Ramos (cell line): ENCODE data around the gene RUNX3.

Source experiments
- in situ Hi-C: fragments of 300-500 bp; cut with MboI; formaldehyde crosslinking; loops from one replicate; pipeline ENCODE4 v1.14.3; 2022; ENCODE audit warnings: low sequenced_read_pairs; ENCODE audit not compliant: unreplicated experiment

The RUNX3 gene

GRCh38 chr1:24904731-24905354 lies 25.2 kb downstream of the RUNX3 start:
- in situ Hi-C loops = no loop called here

DNA sequence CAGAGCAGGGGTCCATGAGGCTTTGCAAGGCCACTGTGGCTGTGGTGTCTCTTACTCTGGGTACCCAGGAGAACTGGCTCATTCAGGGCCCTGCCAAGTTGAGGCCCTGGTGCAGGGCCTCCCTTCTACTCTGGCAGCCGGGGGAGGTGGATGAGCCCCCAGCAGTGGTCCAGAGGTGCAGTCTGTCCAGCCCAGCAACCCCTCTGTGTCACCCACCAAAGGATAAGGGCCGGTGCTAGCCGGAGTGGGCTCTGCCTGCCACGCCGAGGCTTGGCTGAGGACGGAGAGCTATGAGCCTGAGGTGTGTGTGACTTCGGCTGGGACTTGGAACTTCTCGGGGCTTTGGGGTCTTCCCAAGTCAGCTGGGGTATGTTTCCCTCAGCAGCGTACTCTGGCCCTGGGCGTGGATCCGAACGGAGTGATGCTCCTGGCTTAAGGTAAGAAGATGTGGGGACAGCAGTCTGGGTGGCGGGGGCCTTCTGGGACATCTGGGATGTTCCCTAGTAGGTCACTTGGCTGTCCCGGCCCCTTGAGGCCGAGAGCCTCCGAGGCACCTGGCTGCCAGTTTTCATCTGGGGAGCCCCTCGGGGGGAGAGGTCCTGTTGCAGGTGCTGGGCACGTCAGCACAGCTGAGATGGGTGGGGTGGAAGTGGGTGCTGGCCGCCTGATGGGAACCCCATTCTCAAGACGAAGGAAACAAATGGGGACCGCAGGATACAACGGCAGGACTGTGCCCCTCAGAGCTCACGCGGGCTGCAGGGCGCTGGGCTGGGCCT lies 25.9 kb downstream of the RUNX3 start:
- in situ Hi-C loops = no loop called here

DNA sequence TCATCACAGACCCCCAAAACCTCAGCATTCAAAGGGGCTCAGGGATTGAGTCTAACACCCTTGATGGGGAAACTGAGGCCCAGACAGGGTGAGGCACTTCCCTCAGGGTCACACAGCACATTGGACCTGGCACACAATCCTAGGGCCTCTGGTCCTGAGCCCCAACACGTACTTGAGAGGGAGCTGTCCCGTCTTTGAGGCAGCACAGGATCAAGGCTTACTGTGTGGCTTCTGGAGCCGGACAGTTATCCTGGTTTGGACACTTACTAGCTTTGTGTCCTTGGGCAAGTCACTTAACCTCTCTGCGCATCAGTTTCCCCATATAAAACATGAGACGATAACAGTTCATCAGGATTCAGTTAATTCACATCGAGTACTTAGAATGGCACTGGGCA lies 26.5 kb downstream of the RUNX3 start:
- in situ Hi-C loops = no loop called here

DNA sequence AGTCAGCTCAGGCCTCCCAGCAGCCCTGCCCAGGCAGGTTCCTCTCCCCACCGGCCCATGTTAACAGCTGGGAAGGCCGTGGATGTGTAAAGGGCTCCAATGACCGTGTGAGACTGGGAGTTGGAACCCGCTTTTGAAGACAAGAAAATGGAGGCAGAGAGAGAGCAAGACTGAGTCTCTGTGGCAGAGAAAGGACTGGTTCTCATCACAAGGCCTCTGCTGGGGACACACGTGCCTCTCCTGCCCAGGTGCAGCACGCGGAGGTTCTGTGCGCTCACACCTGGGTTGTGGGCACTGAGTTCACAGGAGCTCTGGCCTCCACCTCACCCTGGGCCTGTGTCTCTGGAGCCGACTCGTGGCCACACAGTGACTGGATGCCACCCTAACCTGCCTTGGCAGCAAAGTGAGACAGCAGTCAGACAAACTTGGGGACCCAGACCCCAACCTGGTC lies 27.0 kb downstream of the RUNX3 start:
- in situ Hi-C loops = no loop called here

DNA sequence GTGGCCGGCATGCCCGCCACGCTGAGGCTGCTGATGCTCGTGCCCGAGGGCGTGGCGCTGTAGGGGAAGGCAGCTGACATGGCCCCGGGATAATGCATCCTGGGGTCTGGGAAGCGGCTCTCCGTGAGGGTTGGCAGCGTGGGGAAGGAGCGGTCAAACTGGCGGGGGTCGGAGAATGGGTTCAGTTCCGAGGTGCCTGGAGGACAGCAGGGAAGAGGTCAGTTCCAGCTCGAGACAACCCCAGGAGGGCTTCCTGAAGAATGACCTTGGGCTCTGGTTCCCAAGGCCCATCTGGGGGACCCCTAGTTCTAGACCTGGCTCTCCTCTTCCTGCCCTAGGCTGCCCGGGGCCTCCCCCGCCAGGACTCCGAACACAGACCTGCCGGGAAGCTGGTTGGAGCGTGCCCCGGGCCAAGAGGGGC lies 27.6 kb downstream of the RUNX3 start:
- in situ Hi-C loops = no loop called here

GRCh38 chr1:24901791-24902470 lies 28.1 kb downstream of the RUNX3 start:
- in situ Hi-C loops = no loop called here

DNA sequence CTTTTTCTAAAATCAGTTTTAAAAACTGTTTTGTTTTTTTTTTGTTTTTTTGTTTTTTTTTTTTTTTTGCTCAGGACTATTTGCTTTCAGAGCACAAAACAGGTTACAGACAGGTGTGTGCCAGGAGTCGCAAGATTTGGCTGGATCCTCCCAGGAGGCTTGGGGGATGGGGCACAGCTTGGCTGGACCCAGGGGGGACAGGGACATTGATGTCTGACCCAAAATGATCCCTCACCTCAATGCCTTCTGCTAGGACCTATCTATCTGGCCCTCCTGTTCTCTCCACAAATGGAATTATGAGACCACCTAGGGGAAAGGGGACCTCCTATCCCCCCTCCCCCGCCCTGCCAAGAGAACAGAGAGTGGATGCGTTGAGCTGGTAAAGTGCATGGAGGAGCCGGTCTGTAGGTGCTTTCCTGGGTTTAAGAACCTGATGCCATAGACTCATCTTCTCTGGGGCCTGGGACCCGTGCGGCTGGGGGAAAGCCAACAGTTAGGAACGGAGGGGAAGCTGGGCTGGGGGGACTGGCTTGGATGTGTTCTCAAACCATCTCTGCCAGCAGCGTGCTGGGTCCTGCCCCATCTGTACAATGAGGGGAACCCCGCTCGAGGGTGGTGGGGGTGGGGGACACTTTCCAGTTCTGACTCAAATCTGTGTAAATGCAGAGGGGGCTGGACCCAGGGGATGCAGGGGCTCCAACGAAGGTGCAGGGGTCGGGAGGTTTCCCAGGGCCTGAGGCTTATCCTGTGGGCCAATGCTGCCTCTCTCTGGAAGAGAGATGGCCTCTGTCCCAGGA lies 28.9 kb downstream of the RUNX3 start:
- in situ Hi-C loops = no loop called here

GRCh38 chr1:24900486-24900849 lies 29.6 kb downstream of the RUNX3 start:
- in situ Hi-C loops = no loop called here

- in situ Hi-C loops = no loop called here
These were observed 30.2 kb downstream of the RUNX3 start for GRCh38 chr1:24899581-24900485.

- in situ Hi-C loops = no loop called here
These were observed 31.1 kb downstream of the RUNX3 start for GRCh38 chr1:24898909-24899439.

- in situ Hi-C loops = no loop called here
These were observed 31.7 kb downstream of the RUNX3 start for GRCh38 chr1:24898152-24898908.

DNA sequence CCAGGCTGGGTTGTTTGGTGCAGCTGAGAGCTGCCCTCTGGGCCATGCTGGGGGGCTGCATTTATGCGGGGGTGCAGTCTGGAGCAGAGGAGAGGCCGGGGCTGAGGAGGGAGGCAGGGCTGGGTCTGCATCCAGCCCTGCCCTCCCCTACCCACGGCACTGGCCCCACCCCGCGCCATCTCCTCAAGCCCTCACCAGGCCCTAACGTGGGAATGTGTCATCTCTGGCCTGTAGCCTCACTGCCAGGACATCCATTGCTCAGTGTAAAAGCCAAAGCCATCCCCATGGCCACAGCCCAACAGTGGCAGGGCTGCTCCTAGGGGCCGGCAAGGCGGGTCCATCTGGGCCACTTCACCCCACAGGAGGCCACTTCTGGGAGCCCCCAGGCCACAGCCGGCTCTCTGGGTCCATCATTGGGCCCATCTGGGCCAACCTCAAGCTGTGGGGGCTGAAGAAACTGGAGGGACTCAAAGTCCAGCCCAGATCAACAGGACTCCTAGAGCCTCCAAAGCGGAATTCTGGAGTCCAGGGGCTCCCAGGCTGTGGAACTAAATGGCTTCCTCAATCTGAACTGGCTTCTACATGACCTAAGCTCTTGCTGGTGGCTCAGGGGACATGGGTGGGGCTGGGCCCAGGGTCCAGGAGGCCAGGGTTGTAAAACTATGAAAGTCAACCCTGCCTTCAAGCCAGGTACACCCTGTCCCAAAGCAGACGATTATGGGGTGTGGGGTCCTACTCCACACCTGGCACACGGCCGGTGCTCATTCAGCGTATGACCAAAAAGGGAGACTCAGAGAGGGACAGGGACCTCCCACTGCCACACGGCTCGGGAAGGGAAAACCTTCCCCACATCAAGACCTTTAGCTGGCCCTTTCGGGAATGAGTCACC lies 32.6 kb downstream of the RUNX3 start:
- in situ Hi-C loops = no loop called here

GRCh38 chr1:24896596-24897262 lies 33.3 kb downstream of the RUNX3 start:
- in situ Hi-C loops = no loop called here

GRCh38 chr1:24896176-24896575 lies 33.9 kb downstream of the RUNX3 start:
- in situ Hi-C loops = no loop called here

- in situ Hi-C loops = no loop called here
These were observed 34.6 kb downstream of the RUNX3 start for GRCh38 chr1:24895511-24895910.

DNA sequence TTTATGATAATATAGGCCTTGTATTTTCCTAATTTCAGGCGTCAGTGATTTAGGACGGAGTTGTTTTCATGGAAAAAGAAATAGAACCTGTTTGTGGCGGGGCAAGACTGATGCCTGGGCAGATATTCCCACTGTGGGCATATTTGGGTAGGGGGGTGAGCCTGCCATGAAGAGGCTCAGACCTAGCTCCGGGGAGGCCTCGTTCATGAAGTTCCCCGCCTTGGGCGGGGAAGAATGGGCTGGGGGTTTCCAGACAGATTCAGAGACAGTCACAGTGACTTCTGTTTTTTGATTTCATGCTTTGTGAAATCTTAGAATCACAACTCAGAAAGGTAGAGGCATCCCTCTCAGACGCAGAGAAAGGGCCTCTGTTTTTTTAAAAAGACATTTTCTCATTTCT lies 36.1 kb downstream of the RUNX3 start:
- in situ Hi-C loops = no loop called here

DNA sequence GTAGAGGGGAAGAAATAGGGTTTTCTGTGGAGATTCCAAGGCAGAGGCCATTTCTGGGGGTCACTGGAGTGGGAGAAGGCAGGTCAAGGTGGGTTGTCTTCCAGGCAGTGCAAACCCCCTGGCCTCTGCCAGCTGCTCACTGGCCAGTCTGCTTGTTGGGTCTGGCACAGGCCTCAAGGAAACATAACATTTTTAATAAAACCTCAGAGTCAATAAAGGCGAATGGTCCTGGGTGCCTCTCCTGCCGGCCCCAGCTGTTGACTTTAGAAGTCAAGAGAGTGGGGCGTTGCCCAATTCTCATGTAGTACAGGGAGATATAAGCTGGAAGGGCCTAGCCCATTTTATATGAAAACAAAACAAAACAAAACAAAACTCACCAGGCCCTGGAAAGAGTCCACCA lies 36.6 kb downstream of the RUNX3 start:
- in situ Hi-C loops = no loop called here
